Stimulated activated CD4-positive, alpha-beta T cell treated with anti-CD3 and anti-CD28 coated beads, TNF-alpha, amount 100 ng/mL, for 24 hours (primary cell): ENCODE data around the gene TNFSF8.

Experiments used
- DNase-seq, 3 experiments: peaks; one replicate each; pipeline ENCODE4 v3.0.0-alpha.2; 2020; ENCODE audit warnings: low read depth in 3 of 3

The TNFSF8 gene

DNA sequence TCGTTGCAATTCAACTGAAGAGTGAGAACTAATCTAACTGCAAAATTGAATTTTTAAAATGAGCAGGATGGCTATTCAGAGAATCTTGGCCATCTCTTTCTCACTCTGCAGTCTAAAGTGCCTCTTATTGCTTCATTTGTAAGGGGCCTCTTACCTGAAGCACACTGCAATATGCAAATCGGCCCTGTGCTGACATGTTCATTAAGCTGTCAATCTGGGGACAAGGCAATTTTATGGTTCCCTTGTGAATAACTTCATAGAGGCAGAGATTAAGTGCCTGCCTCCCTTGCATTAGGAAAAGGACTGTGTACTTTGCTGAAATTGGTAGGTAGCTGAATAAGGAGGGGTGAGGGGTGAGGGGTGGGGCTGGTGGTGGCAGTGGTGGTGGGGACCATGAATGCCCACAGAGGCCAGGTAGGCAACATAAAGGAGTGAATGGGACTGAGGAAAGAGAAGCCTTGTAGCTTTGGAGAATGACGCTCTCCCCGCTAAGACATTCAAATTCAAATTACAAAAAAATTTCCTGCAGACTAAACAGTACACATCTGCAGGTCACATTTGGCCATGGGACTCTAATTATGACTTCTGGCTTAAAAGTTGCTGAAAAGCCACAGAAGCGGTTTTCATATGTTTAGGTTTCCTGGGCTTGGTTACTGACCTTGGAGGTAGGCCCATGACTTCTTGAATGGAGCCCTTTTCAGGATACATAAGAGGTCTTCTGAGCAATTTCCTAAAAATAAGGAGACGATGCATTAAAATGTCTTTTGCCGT lies 25.0 kb downstream of the TNFSF8 start:
- no peak for DNase-seq

GRCh38 chr9:114902786-114903524 lies 27.4 kb downstream of the TNFSF8 start:
- DNase-seq: no peak

DNA sequence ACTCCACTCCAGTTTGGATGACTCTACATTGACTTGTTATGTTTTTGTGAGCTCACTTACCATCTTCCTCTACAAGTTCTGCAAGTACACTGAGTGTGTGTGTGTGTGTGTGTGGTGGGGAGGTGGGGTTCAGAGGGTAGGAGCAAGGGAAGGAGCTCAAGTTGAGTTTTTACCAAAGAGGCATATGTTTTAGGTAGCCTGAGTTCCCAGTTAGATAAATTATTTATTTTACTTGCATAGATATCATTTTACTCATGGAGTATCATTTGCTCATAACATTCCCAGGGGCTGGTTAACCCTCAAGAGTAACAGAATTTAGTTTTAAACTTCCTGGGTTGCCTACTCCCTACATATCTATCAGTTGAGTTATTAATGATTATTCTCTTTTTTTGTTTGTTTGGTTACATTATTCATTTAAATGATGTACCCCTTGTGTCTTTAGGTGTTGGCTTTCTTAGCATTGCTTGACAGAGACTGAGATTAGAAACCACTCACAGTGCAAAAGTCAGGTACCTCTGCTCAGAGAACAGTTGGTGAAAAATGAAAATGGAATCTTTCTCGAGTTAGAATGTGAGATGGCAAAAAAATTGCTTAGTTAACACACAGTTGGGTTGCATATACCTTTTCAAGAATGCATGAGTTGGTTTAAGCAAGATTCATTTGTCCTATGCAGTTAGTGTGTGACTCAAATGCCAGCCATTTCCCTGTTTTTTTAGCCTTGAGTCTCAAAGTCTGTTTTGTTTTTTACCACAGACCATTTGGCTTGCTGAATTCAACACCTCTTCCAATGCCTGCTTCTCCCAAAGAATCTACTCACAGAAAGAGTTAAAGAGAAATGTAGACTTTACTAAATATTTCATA lies 29.2 kb downstream of the TNFSF8 start:
- DNase-seq: no peak

- DNase-seq: no peak
These were observed 30.4 kb downstream of the TNFSF8 start for GRCh38 chr9:114899995-114900394.

GRCh38 chr9:114899461-114899860 lies 30.9 kb downstream of the TNFSF8 start:
- DNase-seq: no peak

DNA sequence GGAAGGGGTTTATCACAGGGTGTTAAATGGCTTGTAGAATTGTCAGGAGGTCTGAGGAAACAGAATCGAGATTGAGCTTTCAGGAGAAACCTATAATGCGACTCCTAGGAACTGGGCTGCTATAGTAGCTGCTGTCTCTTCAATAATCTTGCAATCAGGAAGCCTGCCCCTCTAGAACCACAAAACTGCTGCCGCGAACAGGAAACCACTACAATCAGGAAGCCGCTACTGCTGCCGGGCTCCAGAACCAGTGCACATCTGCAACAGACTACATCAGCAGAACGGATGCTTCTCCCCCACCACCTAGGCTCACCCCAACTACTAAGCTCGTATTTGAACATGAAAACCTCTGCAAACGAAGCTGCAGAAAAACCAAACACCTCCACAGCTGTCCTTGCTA lies 31.6 kb downstream of the TNFSF8 start:
- peak in 1 of 3 experiments; percentile 64 for DNase-seq

- no peak for DNase-seq
These were observed 33.2 kb downstream of the TNFSF8 start for GRCh38 chr9:114897196-114897595.

GRCh38 chr9:114896344-114896743 lies 34.0 kb downstream of the TNFSF8 start:
- DNase-seq: no peak

GRCh38 chr9:114895521-114895991 lies 34.8 kb downstream of the TNFSF8 start:
- no peak for DNase-seq

DNA sequence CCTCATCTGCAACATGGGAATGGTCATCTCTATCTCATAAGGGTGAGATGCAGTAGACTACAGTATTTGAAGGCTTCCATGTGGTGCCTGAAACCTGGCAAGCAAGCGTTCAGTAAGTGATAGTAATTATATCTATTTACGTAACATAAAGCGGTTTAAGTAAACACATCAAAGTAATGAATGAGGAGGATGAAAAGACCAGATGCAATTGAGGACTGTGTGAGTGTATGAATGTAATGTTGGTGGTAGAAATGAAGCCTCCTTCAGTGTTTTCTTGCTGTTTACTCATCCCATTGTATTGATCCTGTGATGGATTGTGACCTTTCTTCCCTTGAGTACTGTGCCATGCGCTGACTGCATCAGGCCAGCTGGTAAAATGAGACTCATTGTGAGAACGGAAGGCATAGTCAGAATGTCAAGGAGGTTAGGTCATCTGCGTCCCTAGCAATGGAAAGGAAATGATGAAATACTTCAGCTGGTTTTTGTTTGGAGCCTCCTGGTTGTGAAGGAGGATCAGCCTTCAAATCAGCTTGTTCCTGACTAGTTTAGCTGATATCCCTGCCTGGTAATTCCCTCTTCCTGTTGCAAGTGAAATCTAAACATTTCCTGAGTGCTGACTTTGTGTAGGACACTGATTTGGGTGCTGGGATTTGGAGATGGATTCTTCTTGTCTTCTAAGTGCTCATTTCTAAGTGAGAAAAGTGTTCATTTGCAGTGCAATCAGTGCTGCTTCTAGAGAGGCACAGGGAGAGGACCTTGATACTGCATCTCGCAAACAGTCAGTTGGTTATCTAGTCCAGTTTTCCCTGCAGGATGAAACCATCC lies 35.6 kb downstream of the TNFSF8 start:
- DNase-seq: peak in 1 of 3 experiments; percentile 38

- no peak for DNase-seq
These were observed 36.2 kb downstream of the TNFSF8 start for GRCh38 chr9:114894206-114894605.

GRCh38 chr9:114893221-114894010 lies 37.0 kb downstream of the TNFSF8 start:
- no peak for DNase-seq

- DNase-seq: peak in 1 of 3 experiments; percentile 36
These were observed 40.6 kb downstream of the TNFSF8 start for GRCh38 chr9:114889802-114890224.

GRCh38 chr9:114888607-114889006 lies 41.8 kb downstream of the TNFSF8 start:
- no peak for DNase-seq

DNA sequence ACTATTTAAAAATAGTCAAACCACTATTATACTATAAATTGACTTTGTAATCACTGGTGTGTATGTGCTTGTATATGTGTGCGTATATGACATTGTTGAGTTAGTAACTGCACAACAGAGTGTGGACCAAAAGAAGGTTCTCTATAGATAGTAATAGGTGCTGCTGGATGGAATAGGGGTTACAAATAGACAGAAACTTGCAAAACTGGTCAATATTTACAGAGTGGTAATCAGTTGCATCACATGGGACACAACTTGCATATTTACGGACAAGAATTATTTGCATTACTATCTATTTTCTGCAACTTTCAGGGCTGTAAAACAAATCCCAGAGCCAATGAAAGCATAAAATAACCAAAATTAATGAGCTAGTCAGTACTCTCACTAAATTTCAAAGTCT lies 42.4 kb downstream of the TNFSF8 start:
- DNase-seq: no peak

- no peak for DNase-seq
These were observed 45.5 kb downstream of the TNFSF8 start for GRCh38 chr9:114884787-114885452.

DNA sequence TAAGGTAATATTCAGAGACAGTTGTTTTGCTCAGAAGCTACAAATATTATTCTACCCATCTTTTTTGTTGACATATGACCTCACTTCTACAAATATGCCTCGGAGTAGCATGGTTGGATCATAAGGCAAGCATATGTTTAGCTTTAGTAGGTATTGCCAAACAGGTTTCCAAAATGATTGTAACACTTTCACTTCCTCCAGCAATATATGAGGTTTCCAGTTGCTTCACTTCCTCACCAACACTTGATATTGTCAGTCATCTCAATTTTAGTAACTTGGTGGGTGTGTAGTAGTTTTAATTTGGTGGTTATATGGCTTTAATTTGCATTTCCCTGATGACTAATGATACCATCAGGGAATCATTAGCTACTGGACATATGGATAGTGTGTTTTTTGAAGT lies 46.7 kb downstream of the TNFSF8 start:
- DNase-seq: no peak

DNA sequence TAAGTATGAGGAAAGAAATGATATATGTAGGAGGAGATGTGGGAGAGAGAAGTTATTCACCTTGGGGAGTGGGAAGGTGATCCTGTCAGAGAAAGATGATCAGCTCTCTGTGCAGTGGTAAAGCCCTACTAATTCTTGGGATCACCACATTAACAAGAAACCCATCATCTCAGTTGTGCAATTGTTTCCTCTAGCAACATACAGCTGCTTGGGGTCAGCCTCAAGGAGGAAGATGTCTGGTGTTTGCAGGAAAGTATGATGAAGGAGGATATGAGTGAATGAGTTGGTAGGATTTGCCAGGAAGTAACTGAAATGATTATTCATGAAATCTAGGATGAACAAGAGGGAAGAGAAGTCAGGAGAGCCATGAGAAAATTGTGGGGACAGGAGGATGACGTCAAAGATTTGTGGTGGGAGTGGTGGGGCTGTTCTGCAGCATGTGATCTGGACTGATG lies 50.1 kb downstream of the TNFSF8 start:
- DNase-seq: no peak

GRCh38 chr9:114878879-114879564 lies 51.4 kb downstream of the TNFSF8 start:
- no peak for DNase-seq
